ENCODE data around the gene RCSD1.

RCSD1 gene

GRCh38 chr1:167678838-167679237 is 48.8 kb downstream of the RCSD1 start:
- H3K9ac ChIP-seq (ENCODE audit: low read length) = no peak overlapping the region
- no peaks in the 10 kb centered on the region for H3F3A ChIP-seq (ENCODE audit: insufficient read depth)
- H3K27ac ChIP-seq (ENCODE audit: low read depth, low read length) = no peak overlapping the region
- H4K20me1 ChIP-seq (ENCODE audit: low read depth, low read length) = no peaks in the 10 kb centered on the region
- H3K9me2 ChIP-seq (replicated peaks; ENCODE audit: insufficient read depth, low read length) = no peaks in the 10 kb centered on the region
- H3K79me2 ChIP-seq (ENCODE audit: insufficient read depth, low read length) = no peaks in the 10 kb centered on the region
- H3K4me2 ChIP-seq (ENCODE audit: low read depth, low read length, poor library complexity, severe bottlenecking) = no peak overlapping the region
- no peak overlapping the region for H3K4me3 ChIP-seq (ENCODE audit: insufficient read depth, low read length, poor library complexity, severe bottlenecking)
- H3K27me3 ChIP-seq (ENCODE audit: low read length) = no peaks in the 10 kb centered on the region
- no peaks in the 10 kb centered on the region for H3K36me3 ChIP-seq (ENCODE audit: low read length)
- no peak for TF ChIP-seq EZH2phosphoT487 (conservative IDR thresholded peaks at IDR 0.05; ENCODE audit: low read length)
- TF ChIP-seq CTCF (IDR thresholded peaks at IDR 0.05; ENCODE audit: insufficient read depth, low read length, poor library complexity, severe bottlenecking) = no peak
- H2AFZ ChIP-seq (ENCODE audit: low read depth, low read length, severe bottlenecking) = no peak overlapping the region
- no peaks in the 10 kb centered on the region for H3K9me3 ChIP-seq (ENCODE audit: insufficient read depth, low read length)

GRCh38 chr1:167679714-167680113 is 49.7 kb downstream of the RCSD1 start:
- H3K36me3 ChIP-seq (ENCODE audit: low read length) = no peaks in the 10 kb centered on the region
- no peak overlapping the region for H3K27ac ChIP-seq (ENCODE audit: low read depth, low read length)
- no peak overlapping the region for H2AFZ ChIP-seq (ENCODE audit: low read depth, low read length, severe bottlenecking)
- no peak overlapping the region for H3K4me3 ChIP-seq (ENCODE audit: insufficient read depth, low read length, poor library complexity, severe bottlenecking)
- no peaks in the 10 kb centered on the region for H3K9me2 ChIP-seq (replicated peaks; ENCODE audit: insufficient read depth, low read length)
- H3K4me2 ChIP-seq (ENCODE audit: low read depth, low read length, poor library complexity, severe bottlenecking) = no peak overlapping the region
- H3K79me2 ChIP-seq (ENCODE audit: insufficient read depth, low read length) = no peaks in the 10 kb centered on the region
- H3F3A ChIP-seq (ENCODE audit: insufficient read depth) = no peaks in the 10 kb centered on the region
- H3K9ac ChIP-seq (ENCODE audit: low read length) = no peak overlapping the region
- TF ChIP-seq EZH2phosphoT487 (conservative IDR thresholded peaks at IDR 0.05; ENCODE audit: low read length) (no peak), CTCF (IDR thresholded peaks at IDR 0.05; ENCODE audit: insufficient read depth, low read length, poor library complexity, severe bottlenecking) (no peak)
- no peaks in the 10 kb centered on the region for H3K27me3 ChIP-seq (ENCODE audit: low read length)
- no peaks in the 10 kb centered on the region for H4K20me1 ChIP-seq (ENCODE audit: low read depth, low read length)
- no peaks in the 10 kb centered on the region for H3K9me3 ChIP-seq (ENCODE audit: insufficient read depth, low read length)

GRCh38 chr1:167681024-167681423 is 51.0 kb downstream of the RCSD1 start:
- no peaks in the 10 kb centered on the region for H3K36me3 ChIP-seq (ENCODE audit: low read length)
- H3K9ac ChIP-seq (ENCODE audit: low read length) = no peak overlapping the region
- H3K79me2 ChIP-seq (ENCODE audit: insufficient read depth, low read length) = no peaks in the 10 kb centered on the region
- no peaks in the 10 kb centered on the region for H3K9me2 ChIP-seq (replicated peaks; ENCODE audit: insufficient read depth, low read length)
- H4K20me1 ChIP-seq (ENCODE audit: low read depth, low read length) = no peaks in the 10 kb centered on the region
- H2AFZ ChIP-seq (ENCODE audit: low read depth, low read length, severe bottlenecking) = no peak overlapping the region
- H3K27ac ChIP-seq (ENCODE audit: low read depth, low read length) = no peak overlapping the region
- H3K27me3 ChIP-seq (ENCODE audit: low read length) = no peaks in the 10 kb centered on the region
- H3K4me3 ChIP-seq (ENCODE audit: insufficient read depth, low read length, poor library complexity, severe bottlenecking) = no peak overlapping the region
- TF ChIP-seq EZH2phosphoT487 (conservative IDR thresholded peaks at IDR 0.05; ENCODE audit: low read length) = no peak
- no peak for TF ChIP-seq CTCF (IDR thresholded peaks at IDR 0.05; ENCODE audit: insufficient read depth, low read length, poor library complexity, severe bottlenecking)
- H3K9me3 ChIP-seq (ENCODE audit: insufficient read depth, low read length) = no peaks in the 10 kb centered on the region
- H3K4me2 ChIP-seq (ENCODE audit: low read depth, low read length, poor library complexity, severe bottlenecking) = no peak overlapping the region
- H3F3A ChIP-seq (ENCODE audit: insufficient read depth) = no peaks in the 10 kb centered on the region
